WI38 (cell line): ENCODE results near the gene SLC30A3.

ENCODE experiments used
- H3K4me3 ChIP-seq: 2 replicates; pipeline ENCODE4 v1.5.1; 2011; ENCODE audit warnings: low read depth, mild to moderate bottlenecking, control low read depth, low read length
- CTCF ChIP-seq: IDR thresholded peaks from 2 replicates; pipeline ENCODE4 v1.5.1; 2012; ENCODE audit warnings: low read depth, mild to moderate bottlenecking, control low read depth, low read length

SLC30A3 gene

GRCh38 chr2:27237341-27237945 is 25.4 kb downstream of the SLC30A3 start:
- no peak for TF ChIP-seq CTCF
- H3K4me3 ChIP-seq, result no peak overlapping the region

DNA sequence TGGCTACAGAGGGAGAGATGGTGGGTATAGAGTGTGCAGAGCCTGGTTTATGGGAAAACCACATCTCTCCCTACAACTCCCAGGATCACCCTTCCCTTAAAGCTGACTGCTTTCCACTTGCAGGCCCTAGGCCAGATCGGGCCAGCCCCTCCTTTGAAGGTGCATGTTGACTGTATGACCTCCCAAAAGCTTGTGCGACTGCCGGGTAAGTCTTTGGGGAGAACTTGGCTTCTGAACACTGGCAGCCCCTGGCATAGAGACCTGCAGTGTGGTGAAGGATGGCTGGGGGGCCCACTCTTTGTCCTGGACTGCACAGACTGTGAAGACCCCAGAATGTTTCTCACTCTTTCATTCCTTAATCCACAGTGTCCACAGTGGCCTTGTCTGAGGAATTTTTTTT is 26.2 kb downstream of the SLC30A3 start:
- H3K4me3 ChIP-seq, result no peak overlapping the region

GRCh38 chr2:27236136-27236535 is 26.7 kb downstream of the SLC30A3 start:
- no peak overlapping the region for H3K4me3 ChIP-seq
- no peak for TF ChIP-seq CTCF

More for the DNA sequence above, 26.2 kb downstream of the SLC30A3 start:
- TF ChIP-seq CTCF, result no peak

DNA sequence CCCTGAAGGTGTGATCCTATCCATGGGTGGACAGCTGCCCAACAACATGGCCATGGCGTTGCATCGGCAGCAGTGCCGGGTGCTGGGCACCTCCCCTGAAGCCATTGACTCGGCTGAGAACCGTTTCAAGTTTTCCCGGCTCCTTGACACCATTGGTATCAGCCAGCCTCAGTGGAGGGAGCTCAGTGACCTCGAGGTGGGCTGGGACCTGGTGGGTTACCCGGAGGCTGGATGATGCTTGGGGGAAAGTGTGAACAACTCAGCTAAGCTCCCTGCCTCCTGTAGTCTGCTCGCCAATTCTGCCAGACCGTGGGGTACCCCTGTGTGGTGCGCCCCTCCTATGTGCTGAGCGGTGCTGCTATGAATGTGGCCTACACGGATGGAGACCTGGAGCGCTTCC is 29.5 kb downstream of the SLC30A3 start:
- TF ChIP-seq CTCF, result no peak
- no peak overlapping the region for H3K4me3 ChIP-seq

GRCh38 chr2:27231921-27232320 is 30.9 kb downstream of the SLC30A3 start:
- no peak for TF ChIP-seq CTCF
- H3K4me3 ChIP-seq, result no peak overlapping the region

GRCh38 chr2:27227501-27227900 is 35.3 kb downstream of the SLC30A3 start:
- H3K4me3 ChIP-seq, result no peak overlapping the region
- no peak for TF ChIP-seq CTCF

DNA sequence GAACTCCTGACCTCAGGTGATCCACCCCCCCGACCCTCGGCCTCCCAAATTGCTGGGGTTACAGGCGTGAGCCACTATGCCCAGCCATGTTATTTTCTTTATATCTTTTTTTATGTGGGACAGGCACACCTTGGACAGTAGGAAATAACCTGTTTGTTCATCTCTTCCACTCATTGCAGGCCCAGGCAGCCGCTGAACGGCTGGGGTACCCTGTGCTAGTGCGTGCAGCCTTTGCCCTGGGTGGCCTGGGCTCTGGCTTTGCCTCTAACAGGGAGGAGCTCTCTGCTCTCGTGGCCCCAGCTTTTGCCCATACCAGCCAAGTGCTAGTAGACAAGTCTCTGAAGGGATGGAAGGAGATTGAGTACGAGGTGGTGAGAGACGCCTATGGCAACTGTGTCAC is 37.3 kb downstream of the SLC30A3 start:
- H3K4me3 ChIP-seq, result no peak overlapping the region
- TF ChIP-seq CTCF, result no peak
